ENCODE measurements around the gene EXOC3L4. TPM values are rescaled to one million over a fixed set of nuclear protein-coding genes. Genes with fewer than 3 reads are reported as not detected.
A peak's percentile ranks its signal among the peaks of the same experiment; 100 is the strongest.

Gene EXOC3L4
- total and polyA plus RNA-seq, 8 donors = 0.63 to 8.9 (median 1.3) TPM

- 58 to 76% methylated on average over 11 of the region's 11 CpGs for WGBS, 2 donors
Measured at GRCh38 chr14:103078860-103079587, 15.5 kb upstream of the EXOC3L4 start.

DNA sequence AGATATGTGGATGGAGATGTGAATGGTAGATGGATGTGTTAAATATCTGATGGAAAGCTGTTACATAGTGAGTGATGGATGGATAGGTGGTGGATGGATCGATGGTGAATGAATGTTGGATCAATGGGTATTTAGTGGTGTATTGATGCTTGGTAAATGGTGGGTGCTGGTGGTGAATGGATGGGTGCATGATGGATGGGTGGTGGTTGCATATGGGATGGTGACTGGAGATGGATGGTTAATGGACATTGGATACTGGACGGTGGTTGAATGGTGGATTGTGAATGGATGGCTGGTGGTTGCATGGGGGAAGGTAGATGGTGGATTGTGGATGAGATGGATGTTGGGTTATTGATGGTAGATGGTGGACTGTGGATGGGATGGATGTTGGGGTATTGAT, 12.6 kb upstream of the EXOC3L4 start:
- Histone ChIP-seq H3K4me3 (no peak overlapping the region), H3K9me3 (no peaks in the 10 kb centered on the region), H3K4me1 (no peaks in the 10 kb centered on the region), H3K36me3 (no peaks in the 10 kb centered on the region), H3K27ac (no peak overlapping the region), H3K27me3 (no peaks in the 10 kb centered on the region)
- TF ChIP-seq, protein P1, sequence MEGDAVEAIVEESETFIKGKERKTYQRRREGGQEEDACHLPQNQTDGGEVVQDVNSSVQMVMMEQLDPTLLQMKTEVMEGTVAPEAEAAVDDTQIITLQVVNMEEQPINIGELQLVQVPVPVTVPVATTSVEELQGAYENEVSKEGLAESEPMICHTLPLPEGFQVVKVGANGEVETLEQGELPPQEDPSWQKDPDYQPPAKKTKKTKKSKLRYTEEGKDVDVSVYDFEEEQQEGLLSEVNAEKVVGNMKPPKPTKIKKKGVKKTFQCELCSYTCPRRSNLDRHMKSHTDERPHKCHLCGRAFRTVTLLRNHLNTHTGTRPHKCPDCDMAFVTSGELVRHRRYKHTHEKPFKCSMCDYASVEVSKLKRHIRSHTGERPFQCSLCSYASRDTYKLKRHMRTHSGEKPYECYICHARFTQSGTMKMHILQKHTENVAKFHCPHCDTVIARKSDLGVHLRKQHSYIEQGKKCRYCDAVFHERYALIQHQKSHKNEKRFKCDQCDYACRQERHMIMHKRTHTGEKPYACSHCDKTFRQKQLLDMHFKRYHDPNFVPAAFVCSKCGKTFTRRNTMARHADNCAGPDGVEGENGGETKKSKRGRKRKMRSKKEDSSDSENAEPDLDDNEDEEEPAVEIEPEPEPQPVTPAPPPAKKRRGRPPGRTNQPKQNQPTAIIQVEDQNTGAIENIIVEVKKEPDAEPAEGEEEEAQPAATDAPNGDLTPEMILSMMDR (IDR thresholded peaks at IDR 0.05) = no peak
- no peak for ATAC-seq
- 85 to 94% methylated on average over 2 of the region's 2 CpGs for WGBS, 2 donors
- no peak for FAIRE-seq
- no peak for DNase-seq
- intact Hi-C loops (cut with DNase I) = loop anchor here in 1 of 3 donors (10.0 kb wide), 1 partner anchor 203 kb away; no protein-coding TSS in a partner anchor

More at GRCh38 chr14:103078860-103079587, 15.5 kb upstream of the EXOC3L4 start:
- ATAC-seq = no peak
- TF ChIP-seq, protein P1 (IDR thresholded peaks at IDR 0.05) = no peak
- Histone ChIP-seq H3K4me1 (peaks cover 0 to 5% (median 0%) of the 10 kb centered on the region in 3 donors), H3K4me3 (no peak overlapping the region), H3K27me3 (no peaks in the 10 kb centered on the region), H3K36me3 (no peaks in the 10 kb centered on the region), H3K27ac (no peak overlapping the region), H3K9me3 (no peaks in the 10 kb centered on the region)
- FAIRE-seq = no peak
- peak in 2 of 6 donors; percentile 20 to 44 for DNase-seq
- intact Hi-C loops (cut with DNase I) = loop anchor here in 1 of 3 donors (5.0 kb wide), 1 partner anchor 213 kb away; no protein-coding TSS in a partner anchor

DNA sequence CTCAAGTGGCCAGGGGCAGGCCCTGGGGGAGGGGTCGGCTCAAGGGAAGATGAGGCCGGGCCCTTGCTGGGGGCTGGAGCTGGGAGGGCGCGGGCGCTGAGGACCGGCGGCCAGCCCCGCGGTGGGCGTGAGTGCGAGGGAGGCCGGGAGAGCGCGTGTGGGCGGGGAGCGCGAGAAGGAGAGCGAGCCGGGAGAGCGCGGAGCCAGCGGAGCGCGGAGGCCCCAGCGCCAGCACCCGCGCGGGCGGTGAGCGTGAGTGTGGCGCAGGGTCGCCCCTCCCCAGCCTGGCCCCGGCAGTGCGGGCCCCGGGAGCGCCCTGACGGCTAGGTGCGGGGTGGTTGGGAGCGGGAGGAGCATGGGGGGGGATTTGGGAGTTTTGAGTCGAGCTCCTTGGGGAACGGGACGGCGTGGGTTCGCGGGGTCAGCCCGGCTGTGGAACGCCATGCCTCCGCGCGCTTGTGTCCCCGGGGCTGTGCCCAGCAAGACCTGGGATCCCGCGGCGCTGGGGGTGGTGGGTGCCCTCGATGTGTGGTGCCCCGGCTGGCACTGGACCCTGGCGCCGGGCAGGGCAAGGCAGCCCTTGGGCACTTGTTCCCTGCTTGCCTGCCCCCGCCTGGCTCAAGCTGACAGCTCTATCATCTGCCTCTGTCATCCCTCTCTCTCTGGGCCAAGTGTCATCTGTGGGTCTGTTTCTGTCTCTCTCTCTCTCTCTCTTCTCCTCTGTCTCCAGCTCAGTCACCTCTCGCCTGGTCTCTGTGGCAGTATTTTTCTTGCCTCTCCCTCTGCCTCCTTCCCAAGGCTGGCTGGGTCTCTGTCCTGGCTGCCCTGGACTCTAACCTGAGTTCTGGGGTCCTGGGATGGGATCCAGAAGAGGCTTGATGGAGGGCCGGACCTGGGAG, 10.3 kb upstream of the EXOC3L4 start, which contains the start of gene LBHD2:
Gene LBHD2 (plus strand): TSS at position 190 of the 899 bp plus-strand sequence. CDS start 1,803 bp downstream, outside the sequence.
- H3K27me3 ChIP-seq = no peaks in the 10 kb centered on the region
- no peak for FAIRE-seq

GRCh38 chr14:103085106-103086091, 9.1 kb upstream of the EXOC3L4 start:
- Histone ChIP-seq H3K27ac (no peak overlapping the region), H3K4me1 (no peaks in the 10 kb centered on the region), H3K9me3 (no peaks in the 10 kb centered on the region), H3K36me3 (no peaks in the 10 kb centered on the region), H3K27me3 (no peaks in the 10 kb centered on the region), H3K4me3 (no peak overlapping the region)
- FAIRE-seq (no peak), DNase-seq (peak in 3 of 6 donors; percentile 27 to 61 (median 57)), ATAC-seq (no peak)
- intact Hi-C loops (cut with DNase I) = loop anchor here in 1 of 3 donors (10.0 kb wide), 1 partner anchor 199 kb away; no protein-coding TSS in a partner anchor
- TF ChIP-seq, protein P1 (IDR thresholded peaks at IDR 0.05) = no peak
- 64 to 71% methylated on average over 23 to 24 of the region's 24 CpGs for WGBS, 2 donors

More for the DNA sequence above, 10.3 kb upstream of the EXOC3L4 start, which contains the start of gene LBHD2:
- intact Hi-C loops (cut with DNase I) = loop anchor here in 1 of 3 donors (10.0 kb wide), 1 partner anchor 201 kb away; no protein-coding TSS in a partner anchor
- Histone ChIP-seq H3K27ac (no peak within 1 kb of the TSS), H3K9me3 (no peaks in the 10 kb centered on the region), H3K4me3 (no peak within 1 kb of the TSS), H3K36me3 (no peaks in the 10 kb centered on the region), H3K4me1 (no peaks in the 10 kb centered on the region)
- TF ChIP-seq, protein P1 (IDR thresholded peaks at IDR 0.05) = no peak
- peak in 3 of 6 donors; percentile 18 to 73 (median 60) for DNase-seq
- peak in 3 of 4 donors; percentile 25 to 51 (median 41) for ATAC-seq
- WGBS, 2 donors = 14 to 17% methylated on average over 57 to 61 of the region's 61 CpGs

Measured in pancreas (tissue), 10 donors.